ENCODE measurements around the gene MEGF6.

MEGF6 gene

GRCh38 chr1:3479511-3480368 lies 131.6 kb downstream of the MEGF6 start:
- Histone ChIP-seq H3K27ac (ENCODE audit: low read length, poor library complexity, severe bottlenecking) (no peak overlapping the region), H3K79me1 (replicated peaks; ENCODE audit: low read length, poor library complexity, severe bottlenecking) (no peaks in the 10 kb centered on the region), H3K4me2 (ENCODE audit: low read length, poor library complexity, severe bottlenecking) (no peak overlapping the region), H3K23ac (ENCODE audit: low read length in 2 of 2) (no peak overlapping the region), H3K9ac (ENCODE audit: low read length) (no peak overlapping the region), H3K4ac (ENCODE audit: low read depth in 1 of 2, low read length in 2 of 2) (no peak overlapping the region), H2AFZ (ENCODE audit: low read depth, low read length) (peak overlapping the region; percentile 11), H3K4me3 (ENCODE audit: insufficient read depth in 1 of 2, low read depth in 1 of 2, low read length in 2 of 2) (no peak overlapping the region), H2AK5ac (ENCODE audit: low read length, severe bottlenecking) (no peak overlapping the region), H3K36me3 (ENCODE audit: control insufficient read depth in 1 of 2, insufficient read depth in 2 of 2, low read depth in 1 of 2, low read length in 2 of 2) (no peaks in the 10 kb centered on the region), H2BK15ac (ENCODE audit: low read depth, poor library complexity, severe bottlenecking) (no peak overlapping the region), H2BK120ac (ENCODE audit: low read depth, low read length) (no peak overlapping the region), H2BK12ac (ENCODE audit: low read length in 2 of 2) (no peak overlapping the region), H3K18ac (ENCODE audit: low read depth in 1 of 2, low read length in 2 of 2) (no peak overlapping the region), H4K8ac (ENCODE audit: low read length) (no peak overlapping the region), H3K9me3 (ENCODE audit: control insufficient read depth, low read length) (no peaks in the 10 kb centered on the region), H2BK5ac (ENCODE audit: low read depth, low read length, poor library complexity, severe bottlenecking) (no peak overlapping the region), H4K91ac (ENCODE audit: low read length) (no peak overlapping the region), H3K4me1 (ENCODE audit: control insufficient read depth, insufficient read depth, low read depth, low read length) (peaks cover 10% of the 10 kb centered on the region), H3K14ac (ENCODE audit: low read length in 2 of 2) (no peak overlapping the region), H3K27me3 (ENCODE audit: control insufficient read depth in 1 of 2, insufficient read depth in 1 of 2, low read length in 2 of 2) (peaks cover 0 to 65% of the 10 kb centered on the region in 2 experiments)
- DNase-seq, result no peak
- 90% methylated on average over 30 of the region's 30 CpGs for WGBS

GRCh38 chr1:3478187-3478586 lies 133.1 kb downstream of the MEGF6 start:
- H2AK5ac ChIP-seq (ENCODE audit: low read length, severe bottlenecking), result no peak overlapping the region
- no peak overlapping the region for H3K4ac ChIP-seq (ENCODE audit: low read depth in 1 of 2, low read length in 2 of 2)
- no peak overlapping the region for H3K4me3 ChIP-seq (ENCODE audit: insufficient read depth in 1 of 2, low read depth in 1 of 2, low read length in 2 of 2)
- no peak for DNase-seq
- no peak overlapping the region for H3K27ac ChIP-seq (ENCODE audit: low read length, poor library complexity, severe bottlenecking)
- no peak overlapping the region for H2BK120ac ChIP-seq (ENCODE audit: low read depth, low read length)
- no peak overlapping the region for H2BK5ac ChIP-seq (ENCODE audit: low read depth, low read length, poor library complexity, severe bottlenecking)
- 91% methylated on average over 24 of the region's 24 CpGs for WGBS
- H3K14ac ChIP-seq (ENCODE audit: low read length in 2 of 2), result no peak overlapping the region
- H3K9me3 ChIP-seq (ENCODE audit: control insufficient read depth, low read length), result no peaks in the 10 kb centered on the region
- H3K18ac ChIP-seq (ENCODE audit: low read depth in 1 of 2, low read length in 2 of 2), result no peak overlapping the region
- no peak overlapping the region for H3K9ac ChIP-seq (ENCODE audit: low read length)
- no peaks in the 10 kb centered on the region for H3K36me3 ChIP-seq (ENCODE audit: control insufficient read depth in 1 of 2, insufficient read depth in 2 of 2, low read depth in 1 of 2, low read length in 2 of 2)
- H2BK12ac ChIP-seq (ENCODE audit: low read length in 2 of 2), result no peak overlapping the region
- H3K23ac ChIP-seq (ENCODE audit: low read length in 2 of 2), result no peak overlapping the region
- H4K8ac ChIP-seq (ENCODE audit: low read length), result no peak overlapping the region
- peaks cover 22% of the 10 kb centered on the region for H3K4me1 ChIP-seq (ENCODE audit: control insufficient read depth, insufficient read depth, low read depth, low read length)
- no peak overlapping the region for H2AFZ ChIP-seq (ENCODE audit: low read depth, low read length)
- H3K27me3 ChIP-seq (ENCODE audit: control insufficient read depth in 1 of 2, insufficient read depth in 1 of 2, low read length in 2 of 2), result peaks cover 0 to 60% of the 10 kb centered on the region in 2 experiments
- H3K79me1 ChIP-seq (replicated peaks; ENCODE audit: low read length, poor library complexity, severe bottlenecking), result no peaks in the 10 kb centered on the region
- no peak overlapping the region for H2BK15ac ChIP-seq (ENCODE audit: low read depth, poor library complexity, severe bottlenecking)
- H3K4me2 ChIP-seq (ENCODE audit: low read length, poor library complexity, severe bottlenecking), result no peak overlapping the region
- no peak overlapping the region for H4K91ac ChIP-seq (ENCODE audit: low read length)

GRCh38 chr1:3477241-3477995 lies 133.9 kb downstream of the MEGF6 start:
- no peak overlapping the region for H3K23ac ChIP-seq (ENCODE audit: low read length in 2 of 2)
- no peak overlapping the region for H4K91ac ChIP-seq (ENCODE audit: low read length)
- no peak overlapping the region for H4K8ac ChIP-seq (ENCODE audit: low read length)
- no peak overlapping the region for H2AK5ac ChIP-seq (ENCODE audit: low read length, severe bottlenecking)
- peaks cover 26% of the 10 kb centered on the region for H3K4me1 ChIP-seq (ENCODE audit: control insufficient read depth, insufficient read depth, low read depth, low read length)
- no peak for DNase-seq
- H2BK5ac ChIP-seq (ENCODE audit: low read depth, low read length, poor library complexity, severe bottlenecking), result no peak overlapping the region
- H2AFZ ChIP-seq (ENCODE audit: low read depth, low read length), result no peak overlapping the region
- H3K9ac ChIP-seq (ENCODE audit: low read length), result no peak overlapping the region
- H2BK120ac ChIP-seq (ENCODE audit: low read depth, low read length), result no peak overlapping the region
- H3K27ac ChIP-seq (ENCODE audit: low read length, poor library complexity, severe bottlenecking), result no peak overlapping the region
- H3K9me3 ChIP-seq (ENCODE audit: control insufficient read depth, low read length), result no peaks in the 10 kb centered on the region
- H3K79me1 ChIP-seq (replicated peaks; ENCODE audit: low read length, poor library complexity, severe bottlenecking), result no peaks in the 10 kb centered on the region
- H3K36me3 ChIP-seq (ENCODE audit: control insufficient read depth in 1 of 2, insufficient read depth in 2 of 2, low read depth in 1 of 2, low read length in 2 of 2), result no peaks in the 10 kb centered on the region
- H2BK15ac ChIP-seq (ENCODE audit: low read depth, poor library complexity, severe bottlenecking), result no peak overlapping the region
- H3K4me2 ChIP-seq (ENCODE audit: low read length, poor library complexity, severe bottlenecking), result no peak overlapping the region
- H3K27me3 ChIP-seq (ENCODE audit: control insufficient read depth in 1 of 2, insufficient read depth in 1 of 2, low read length in 2 of 2), result peaks cover 0 to 55% of the 10 kb centered on the region in 2 experiments
- H3K4me3 ChIP-seq (ENCODE audit: insufficient read depth in 1 of 2, low read depth in 1 of 2, low read length in 2 of 2), result no peak overlapping the region
- H3K14ac ChIP-seq (ENCODE audit: low read length in 2 of 2), result no peak overlapping the region
- H3K4ac ChIP-seq (ENCODE audit: low read depth in 1 of 2, low read length in 2 of 2), result no peak overlapping the region
- H2BK12ac ChIP-seq (ENCODE audit: low read length in 2 of 2), result no peak overlapping the region
- WGBS, result 86% methylated on average over 26 of the region's 28 CpGs
- no peak overlapping the region for H3K18ac ChIP-seq (ENCODE audit: low read depth in 1 of 2, low read length in 2 of 2)

GRCh38 chr1:3476666-3477065 lies 134.6 kb downstream of the MEGF6 start:
- Histone ChIP-seq H2AFZ (ENCODE audit: low read depth, low read length) (no peak overlapping the region), H3K4me3 (ENCODE audit: insufficient read depth in 1 of 2, low read depth in 1 of 2, low read length in 2 of 2) (no peak overlapping the region), H3K27me3 (ENCODE audit: control insufficient read depth in 1 of 2, insufficient read depth in 1 of 2, low read length in 2 of 2) (peaks cover 0 to 57% of the 10 kb centered on the region in 2 experiments), H4K8ac (ENCODE audit: low read length) (no peak overlapping the region), H3K36me3 (ENCODE audit: control insufficient read depth in 1 of 2, insufficient read depth in 2 of 2, low read depth in 1 of 2, low read length in 2 of 2) (no peaks in the 10 kb centered on the region), H2BK120ac (ENCODE audit: low read depth, low read length) (no peak overlapping the region), H3K79me1 (replicated peaks; ENCODE audit: low read length, poor library complexity, severe bottlenecking) (no peaks in the 10 kb centered on the region), H3K4me1 (ENCODE audit: control insufficient read depth, insufficient read depth, low read depth, low read length) (peaks cover 28% of the 10 kb centered on the region), H2BK15ac (ENCODE audit: low read depth, poor library complexity, severe bottlenecking) (no peak overlapping the region), H3K23ac (ENCODE audit: low read length in 2 of 2) (no peak overlapping the region), H3K4ac (ENCODE audit: low read depth in 1 of 2, low read length in 2 of 2) (no peak overlapping the region), H3K27ac (ENCODE audit: low read length, poor library complexity, severe bottlenecking) (no peak overlapping the region), H2BK5ac (ENCODE audit: low read depth, low read length, poor library complexity, severe bottlenecking) (no peak overlapping the region), H2AK5ac (ENCODE audit: low read length, severe bottlenecking) (no peak overlapping the region), H3K9me3 (ENCODE audit: control insufficient read depth, low read length) (no peaks in the 10 kb centered on the region), H2BK12ac (ENCODE audit: low read length in 2 of 2) (no peak overlapping the region), H3K4me2 (ENCODE audit: low read length, poor library complexity, severe bottlenecking) (no peak overlapping the region), H4K91ac (ENCODE audit: low read length) (no peak overlapping the region), H3K9ac (ENCODE audit: low read length) (no peak overlapping the region), H3K14ac (ENCODE audit: low read length in 2 of 2) (no peak overlapping the region), H3K18ac (ENCODE audit: low read depth in 1 of 2, low read length in 2 of 2) (no peak overlapping the region)
- 93% methylated on average over 16 of the region's 16 CpGs for WGBS
- DNase-seq, result no peak
